ENCODE measurements around the gene HSD17B7.

DNA sequence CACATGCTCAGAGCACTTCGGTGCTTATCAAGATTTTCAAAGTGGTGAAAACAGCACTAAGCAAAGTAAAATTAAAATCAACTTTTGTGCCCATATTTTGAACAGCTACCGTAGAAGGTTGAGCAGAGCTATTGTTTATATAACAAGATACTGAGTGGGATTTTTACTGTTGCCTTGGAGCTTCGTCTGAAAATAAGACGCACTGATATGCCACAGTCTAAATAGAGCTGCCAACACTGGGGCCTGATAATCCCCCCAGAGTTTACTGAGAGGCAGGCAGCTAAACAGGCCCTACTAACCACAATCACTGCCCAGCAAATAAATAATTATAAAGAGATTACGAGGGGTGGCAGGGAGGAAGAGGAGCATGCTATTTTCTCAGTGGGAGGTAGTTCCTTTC is 71.1 kb downstream of the HSD17B7 start:
- TF ChIP-seq, protein P1, sequence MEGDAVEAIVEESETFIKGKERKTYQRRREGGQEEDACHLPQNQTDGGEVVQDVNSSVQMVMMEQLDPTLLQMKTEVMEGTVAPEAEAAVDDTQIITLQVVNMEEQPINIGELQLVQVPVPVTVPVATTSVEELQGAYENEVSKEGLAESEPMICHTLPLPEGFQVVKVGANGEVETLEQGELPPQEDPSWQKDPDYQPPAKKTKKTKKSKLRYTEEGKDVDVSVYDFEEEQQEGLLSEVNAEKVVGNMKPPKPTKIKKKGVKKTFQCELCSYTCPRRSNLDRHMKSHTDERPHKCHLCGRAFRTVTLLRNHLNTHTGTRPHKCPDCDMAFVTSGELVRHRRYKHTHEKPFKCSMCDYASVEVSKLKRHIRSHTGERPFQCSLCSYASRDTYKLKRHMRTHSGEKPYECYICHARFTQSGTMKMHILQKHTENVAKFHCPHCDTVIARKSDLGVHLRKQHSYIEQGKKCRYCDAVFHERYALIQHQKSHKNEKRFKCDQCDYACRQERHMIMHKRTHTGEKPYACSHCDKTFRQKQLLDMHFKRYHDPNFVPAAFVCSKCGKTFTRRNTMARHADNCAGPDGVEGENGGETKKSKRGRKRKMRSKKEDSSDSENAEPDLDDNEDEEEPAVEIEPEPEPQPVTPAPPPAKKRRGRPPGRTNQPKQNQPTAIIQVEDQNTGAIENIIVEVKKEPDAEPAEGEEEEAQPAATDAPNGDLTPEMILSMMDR (IDR thresholded peaks at IDR 0.05) = no peak
- no peak for TF ChIP-seq POLR2A (IDR thresholded peaks at IDR 0.05)
- TF ChIP-seq POLR2AphosphoS5 (IDR thresholded peaks at IDR 0.05) = no peak
- no peak for TF ChIP-seq EP300 (IDR thresholded peaks at IDR 0.05)

All from gastroesophageal sphincter (tissue), 3 donors.